Duodenal mucosa (tissue), 2 donors: ENCODE measurements around the gene OPRM1.
A peak's percentile ranks its signal among the peaks of the same experiment; 100 is the strongest.

ENCODE experiments used
- H3K27ac ChIP-seq: one replicate; pipeline ENCODE4 v1.7.0; 2013; ENCODE audit warnings: low read depth, low read length
- H3K27me3 ChIP-seq, 2 donors: one replicate each; pipeline ENCODE4 v1.7.0; 2013; ENCODE audit warnings: low read length in 2 of 2, control low read depth in 1 of 2; ENCODE audit not compliant: insufficient read depth in 2 of 2, control insufficient read depth in 1 of 2
- H3K36me3 ChIP-seq, 2 donors: one replicate each; pipeline ENCODE4 v1.7.0; 2013; ENCODE audit warnings: low read length in 2 of 2, control low read depth in 1 of 2; ENCODE audit not compliant: insufficient read depth in 2 of 2, control insufficient read depth in 1 of 2
- H3K4me1 ChIP-seq, 2 donors: one replicate each; pipeline ENCODE4 v1.7.0; 2013; ENCODE audit warnings: low read length in 2 of 2, control low read depth in 1 of 2; ENCODE audit not compliant: insufficient read depth in 2 of 2, control insufficient read depth in 1 of 2
- H3K4me3 ChIP-seq, 2 donors: one replicate each; pipeline ENCODE4 v1.7.0; 2013; ENCODE audit warnings: low read length in 2 of 2, low read depth in 1 of 2
- H3K9ac ChIP-seq, 2 donors: one replicate each; pipeline ENCODE4 v1.7.0; 2013; ENCODE audit warnings: low read length in 2 of 2, low read depth in 1 of 2
- H3K9me3 ChIP-seq, 2 donors: one replicate each; pipeline ENCODE4 v1.7.0; 2013; ENCODE audit warnings: low read length in 2 of 2, control low read depth in 1 of 2; ENCODE audit not compliant: control insufficient read depth in 1 of 2

OPRM1 gene

DNA sequence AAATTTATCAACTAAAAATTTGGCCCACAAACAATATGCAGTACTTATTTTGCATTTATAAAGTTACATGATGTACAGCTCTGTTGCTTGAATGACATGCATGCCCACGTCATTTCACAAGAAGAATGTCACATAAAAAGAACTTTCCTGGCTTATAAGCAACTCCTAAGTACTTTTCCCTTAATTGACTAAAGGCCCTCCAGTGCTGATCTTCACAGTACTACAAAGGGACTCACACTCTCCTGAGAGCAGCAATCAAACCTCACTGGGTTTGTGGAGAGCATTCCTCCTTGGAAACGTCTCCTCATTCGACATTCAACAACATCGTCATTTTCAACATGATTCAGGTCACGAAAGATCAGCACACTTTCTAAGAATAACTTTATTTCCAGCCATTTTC is 206.5 kb downstream of the OPRM1 start:
- H3K4me3 ChIP-seq, result peak overlapping the region; percentile 33 to 42
- no peaks in the 10 kb centered on the region for H3K36me3 ChIP-seq
- H3K9me3 ChIP-seq, result no peaks in the 10 kb centered on the region
- no peak overlapping the region for H3K27ac ChIP-seq
- peak overlapping the region; percentile 22 to 26 for H3K9ac ChIP-seq
- no peaks in the 10 kb centered on the region for H3K27me3 ChIP-seq
- H3K4me1 ChIP-seq, result no peaks in the 10 kb centered on the region

- Histone ChIP-seq H3K9me3 (no peaks in the 10 kb centered on the region), H3K27ac (no peak overlapping the region), H3K4me3 (peak overlapping the region; percentile 42 to 45), H3K27me3 (no peaks in the 10 kb centered on the region), H3K36me3 (no peaks in the 10 kb centered on the region), H3K4me1 (no peaks in the 10 kb centered on the region), H3K9ac (peak overlapping the region in 1 of 2 donors; percentile 8)
Observed at GRCh38 chr6:154246723-154247118, 207.7 kb downstream of the OPRM1 start.

GRCh38 chr6:154247119-154247861 is 208.2 kb downstream of the OPRM1 start:
- Histone ChIP-seq H3K36me3 (no peaks in the 10 kb centered on the region), H3K4me1 (no peaks in the 10 kb centered on the region), H3K9me3 (no peaks in the 10 kb centered on the region), H3K27me3 (no peaks in the 10 kb centered on the region), H3K4me3 (peak overlapping the region; percentile 42 to 45), H3K9ac (no peak overlapping the region), H3K27ac (peak overlapping the region; percentile 28)

DNA sequence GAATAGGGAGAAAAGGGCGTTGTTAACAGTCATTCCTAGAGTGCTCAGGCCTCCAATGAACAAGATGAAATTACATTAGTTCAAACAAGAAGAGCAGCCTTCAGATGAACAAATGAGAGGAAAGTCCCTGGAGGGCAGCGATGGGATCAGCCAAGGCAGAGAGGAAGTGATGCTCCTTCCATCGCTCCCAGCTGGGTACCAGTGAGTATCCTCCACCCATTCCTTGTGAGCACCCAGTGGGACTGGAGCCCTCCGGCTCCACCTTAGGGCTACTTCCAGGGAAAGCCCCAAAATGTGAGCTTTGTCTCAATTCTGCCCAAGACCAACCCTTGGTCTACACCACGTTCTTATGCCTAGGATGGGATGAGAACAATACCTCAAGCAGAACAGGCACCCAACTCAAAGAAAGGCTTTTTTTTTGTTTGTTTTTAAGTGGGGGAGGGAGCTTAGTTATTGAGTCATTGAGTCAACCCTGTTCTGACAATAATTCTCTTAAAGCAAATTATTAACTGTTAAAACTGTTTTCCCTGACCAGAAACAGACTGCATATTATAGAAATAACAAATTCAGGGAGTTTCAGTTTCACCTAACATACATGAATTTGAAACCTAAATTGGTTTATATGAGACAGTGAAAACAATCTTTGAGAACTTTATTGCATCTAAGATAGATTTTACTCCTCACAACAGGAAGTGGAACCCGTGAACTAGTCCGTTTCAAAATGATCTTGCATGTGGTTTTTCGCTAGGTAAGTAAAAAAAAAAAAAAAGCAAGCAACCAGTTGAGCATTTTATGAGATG is 210.7 kb downstream of the OPRM1 start:
- no peak overlapping the region for H3K4me3 ChIP-seq
- no peaks in the 10 kb centered on the region for H3K9me3 ChIP-seq
- no peak overlapping the region for H3K9ac ChIP-seq
- H3K36me3 ChIP-seq, result no peaks in the 10 kb centered on the region
- H3K4me1 ChIP-seq, result no peaks in the 10 kb centered on the region
- peak overlapping the region; percentile 3 for H3K27ac ChIP-seq
- H3K27me3 ChIP-seq, result no peaks in the 10 kb centered on the region

DNA sequence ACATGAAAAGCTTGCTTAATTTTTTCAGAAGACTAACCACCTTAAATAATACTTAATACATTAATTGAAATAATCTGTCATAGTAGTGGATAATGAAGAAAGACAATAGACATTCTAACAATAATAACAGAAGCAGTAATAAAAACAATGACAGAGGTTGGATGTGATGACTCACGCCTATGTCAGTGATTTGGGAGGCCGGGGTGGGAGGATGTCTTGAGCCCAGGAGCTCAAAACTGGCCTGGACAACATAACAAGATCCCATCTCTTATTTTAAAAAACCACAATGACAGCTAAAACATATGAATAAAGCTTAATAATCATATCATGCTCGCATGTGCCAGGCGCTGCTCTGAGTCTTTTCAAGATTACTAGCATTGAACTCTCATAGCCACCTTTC is 212.1 kb downstream of the OPRM1 start:
- Histone ChIP-seq H3K27ac (no peak overlapping the region), H3K9me3 (no peaks in the 10 kb centered on the region), H3K36me3 (no peaks in the 10 kb centered on the region), H3K4me3 (no peak overlapping the region), H3K27me3 (no peaks in the 10 kb centered on the region), H3K9ac (no peak overlapping the region), H3K4me1 (no peaks in the 10 kb centered on the region)

DNA sequence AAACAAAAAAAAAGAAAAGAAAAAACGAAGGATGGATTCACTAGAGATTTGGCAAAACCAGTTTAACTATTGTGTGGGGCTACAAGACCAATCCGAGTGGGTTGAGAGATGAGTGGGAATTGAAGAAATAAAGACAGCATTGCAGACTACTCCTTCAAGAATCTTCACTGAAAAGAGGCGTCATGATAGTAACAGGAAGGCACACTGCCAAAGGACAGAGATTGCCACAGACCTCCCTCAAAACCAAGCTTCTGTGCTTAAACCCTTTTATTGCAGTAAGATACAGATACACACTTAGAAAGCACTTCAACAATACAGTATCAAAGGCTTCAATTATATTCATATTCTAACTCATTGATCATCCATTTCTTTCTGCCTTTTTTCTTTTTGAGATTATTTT is 213.6 kb downstream of the OPRM1 start:
- no peaks in the 10 kb centered on the region for H3K36me3 ChIP-seq
- H3K9ac ChIP-seq, result no peak overlapping the region
- no peaks in the 10 kb centered on the region for H3K4me1 ChIP-seq
- H3K27me3 ChIP-seq, result no peaks in the 10 kb centered on the region
- H3K9me3 ChIP-seq, result no peaks in the 10 kb centered on the region
- no peak overlapping the region for H3K4me3 ChIP-seq
- H3K27ac ChIP-seq, result no peak overlapping the region

GRCh38 chr6:154257067-154257466 is 218.0 kb downstream of the OPRM1 start:
- Histone ChIP-seq H3K9ac (no peak overlapping the region), H3K4me3 (no peak overlapping the region), H3K27me3 (no peaks in the 10 kb centered on the region), H3K9me3 (no peaks in the 10 kb centered on the region), H3K27ac (no peak overlapping the region), H3K4me1 (no peaks in the 10 kb centered on the region), H3K36me3 (no peaks in the 10 kb centered on the region)

DNA sequence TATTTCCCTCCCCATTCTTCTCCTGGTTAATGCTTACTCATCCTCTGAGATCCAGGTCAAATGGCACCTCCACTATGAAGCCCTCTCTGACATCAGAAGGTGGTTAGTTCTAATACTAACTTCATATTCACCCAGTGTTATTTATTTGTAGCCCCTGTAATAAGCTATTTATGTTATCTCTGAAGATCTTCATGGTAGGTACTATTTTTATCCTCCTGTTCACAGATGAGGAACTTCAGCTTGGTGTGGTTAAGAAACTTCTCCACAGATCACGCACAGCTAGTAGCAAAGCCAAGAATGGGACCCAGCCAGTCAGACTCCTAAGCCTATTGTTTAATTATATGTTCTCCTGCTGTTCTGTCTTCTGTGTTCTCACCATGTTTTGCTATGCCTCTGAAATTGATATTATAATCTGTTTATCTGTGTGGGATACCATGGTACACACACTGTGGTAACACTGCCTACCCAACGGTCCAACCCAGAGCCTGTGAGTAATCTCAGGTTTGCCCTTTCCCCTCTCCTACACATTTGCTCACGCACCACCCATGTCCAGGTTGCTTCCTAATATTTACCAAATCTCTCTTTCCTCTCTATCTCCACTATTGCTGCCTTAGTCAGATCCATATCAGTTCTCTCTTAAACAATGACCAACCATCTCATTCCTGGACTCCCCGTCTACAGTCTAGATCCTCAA is 219.2 kb downstream of the OPRM1 start:
- H3K9me3 ChIP-seq, result no peaks in the 10 kb centered on the region
- no peak overlapping the region for H3K4me3 ChIP-seq
- no peaks in the 10 kb centered on the region for H3K4me1 ChIP-seq
- no peak overlapping the region for H3K9ac ChIP-seq
- no peaks in the 10 kb centered on the region for H3K27me3 ChIP-seq
- H3K36me3 ChIP-seq, result no peaks in the 10 kb centered on the region
- H3K27ac ChIP-seq, result no peak overlapping the region

GRCh38 chr6:154261688-154262397 is 222.8 kb downstream of the OPRM1 start:
- Histone ChIP-seq H3K4me1 (no peaks in the 10 kb centered on the region), H3K9me3 (no peaks in the 10 kb centered on the region), H3K27me3 (no peaks in the 10 kb centered on the region), H3K36me3 (no peaks in the 10 kb centered on the region), H3K9ac (no peak overlapping the region), H3K27ac (no peak overlapping the region), H3K4me3 (no peak overlapping the region)
